Rectal smooth muscle tissue (tissue), 1 donor: ENCODE measurements around the gene PSMD12.
"Not testable (repeated sequence)": the region's sequence is repeated elsewhere in the genome, so short reads cannot be mapped to it uniquely, and the experiment has no call there.

Experiments used
- H3K27ac ChIP-seq: one replicate; pipeline ENCODE4 v1.7.0; 2013; ENCODE audit warnings: low read depth, low read length, inconsistent platforms
- H3K27me3 ChIP-seq: one replicate; pipeline ENCODE4 v1.7.0; 2013; ENCODE audit warnings: low read length; ENCODE audit not compliant: control insufficient read depth, insufficient read depth
- H3K36me3 ChIP-seq: one replicate; pipeline ENCODE4 v1.7.0; 2013; ENCODE audit warnings: low read length; ENCODE audit not compliant: control insufficient read depth, insufficient read depth
- H3K4me1 ChIP-seq: one replicate; pipeline ENCODE4 v1.7.0; 2013; ENCODE audit warnings: low read length; ENCODE audit not compliant: control insufficient read depth, insufficient read depth
- H3K4me3 ChIP-seq: one replicate; pipeline ENCODE4 v1.7.0; 2013; ENCODE audit warnings: low read length
- H3K9ac ChIP-seq: one replicate; pipeline ENCODE4 v1.7.0; 2013; ENCODE audit warnings: low read length

The PSMD12 gene

DNA sequence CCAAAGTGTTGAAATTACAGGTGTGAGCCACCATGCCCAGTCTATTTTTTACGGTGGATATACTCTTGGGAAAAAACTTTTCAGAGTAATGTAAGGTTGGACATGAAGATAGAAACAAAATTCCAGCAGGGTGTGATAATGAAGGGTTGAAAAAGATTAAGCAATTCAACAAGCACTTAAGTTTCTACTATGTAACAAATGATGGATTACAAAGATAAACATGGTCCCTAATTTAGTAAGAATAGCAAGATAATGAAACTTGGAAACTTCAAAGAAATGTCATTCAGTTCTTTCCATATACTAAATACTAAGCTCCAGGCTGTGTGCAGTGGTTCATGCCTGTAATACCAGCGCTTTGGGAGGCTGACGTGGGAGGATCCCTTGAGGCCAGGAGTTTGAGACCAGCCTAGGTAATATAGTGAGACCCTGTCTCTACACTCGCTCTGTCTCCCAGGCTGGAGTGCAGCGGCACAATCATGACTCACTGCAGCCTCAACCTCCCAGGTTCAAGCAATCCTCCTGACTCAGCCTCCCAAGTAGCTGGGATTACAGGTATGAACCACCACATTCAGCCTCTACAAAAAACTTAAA is 31.0 kb downstream of the PSMD12 start:
- Histone ChIP-seq H3K4me1 (no peaks in the 10 kb centered on the region), H3K27me3 (no peaks in the 10 kb centered on the region), H3K27ac (no peak overlapping the region), H3K4me3 (no peak overlapping the region), H3K9ac (no peak overlapping the region), H3K36me3 (no peaks in the 10 kb centered on the region)

DNA sequence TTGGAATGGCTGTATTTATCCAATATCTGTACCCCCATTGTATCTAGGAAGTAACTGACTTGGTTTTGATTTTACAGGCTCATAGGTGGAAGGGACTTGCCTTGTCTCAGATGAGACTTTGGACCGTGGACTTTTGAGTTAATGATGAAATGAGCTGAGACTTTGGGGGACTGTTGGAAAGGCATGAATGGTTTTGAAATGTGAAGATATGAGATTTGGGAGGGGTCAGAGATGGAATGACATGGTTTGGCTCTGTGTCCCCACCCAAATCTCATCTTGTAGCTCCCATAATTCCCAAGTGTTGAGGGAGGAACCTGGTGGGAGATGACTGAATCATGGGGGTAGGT is 34.2 kb downstream of the PSMD12 start:
- not testable (repeated sequence) for H3K4me1 ChIP-seq, H3K4me3 ChIP-seq, H3K36me3 ChIP-seq, H3K27ac ChIP-seq, H3K27me3 ChIP-seq, H3K9ac ChIP-seq

DNA sequence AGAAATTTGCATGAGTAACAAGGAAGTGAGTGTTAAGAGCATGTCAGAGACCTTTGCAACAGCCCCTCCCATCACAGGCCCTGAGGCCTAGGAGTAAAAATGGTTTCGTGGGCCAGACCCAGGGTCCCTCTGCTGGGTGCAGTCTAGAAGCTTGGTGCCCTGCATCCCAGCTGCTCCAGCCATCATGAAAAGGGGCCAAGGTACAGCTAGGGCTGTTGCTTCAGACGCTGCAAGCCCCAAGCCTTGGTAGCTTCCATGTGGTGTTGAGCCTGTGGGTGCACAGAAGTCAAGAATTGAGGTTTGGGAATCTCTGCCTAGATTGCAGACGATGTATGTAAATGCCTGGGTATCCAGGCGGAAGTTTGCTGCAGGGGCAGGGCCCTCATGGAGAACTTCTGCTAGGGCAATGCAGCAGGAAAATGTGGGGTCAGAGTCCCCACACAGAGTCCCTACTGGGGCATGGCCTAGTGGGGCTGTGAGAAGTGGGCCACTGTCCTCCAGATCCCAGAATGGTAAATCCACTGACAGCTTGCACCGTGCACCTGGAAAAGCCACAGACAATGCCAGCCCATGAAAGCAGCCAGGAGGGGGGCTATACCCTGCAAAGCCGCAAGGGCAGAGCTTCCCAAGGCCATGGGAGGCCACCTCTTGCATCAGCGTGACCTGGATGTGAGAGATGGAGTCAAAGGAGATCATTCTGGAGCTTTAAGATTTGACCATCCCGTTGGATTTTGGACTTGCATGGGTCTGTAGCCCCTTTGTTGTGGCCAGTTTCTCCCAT is 34.8 kb downstream of the PSMD12 start:
- not testable (repeated sequence) for H3K4me3 ChIP-seq, H3K36me3 ChIP-seq, H3K27ac ChIP-seq, H3K4me1 ChIP-seq, H3K9ac ChIP-seq, H3K27me3 ChIP-seq

DNA sequence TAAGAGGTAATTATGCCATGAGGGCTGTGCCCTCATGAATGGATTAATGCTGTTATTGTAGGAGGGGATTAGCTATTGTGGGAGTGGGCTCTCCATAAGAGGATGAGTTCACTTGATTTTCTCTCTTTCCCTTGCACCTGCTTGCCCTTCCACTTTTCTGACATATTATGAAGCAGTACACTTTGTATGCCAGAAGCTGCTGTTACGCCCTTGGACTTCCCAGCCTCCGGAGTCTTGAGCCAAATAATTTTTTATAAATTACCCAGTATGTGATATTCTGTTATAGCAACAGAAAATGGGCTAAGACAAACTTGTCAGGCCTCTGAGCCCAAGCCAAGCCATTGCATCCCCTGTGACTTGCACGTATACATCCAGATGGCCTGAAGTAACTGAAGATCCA is 38.4 kb downstream of the PSMD12 start:
- H3K4me1 ChIP-seq: no peaks in the 10 kb centered on the region
- no peaks in the 10 kb centered on the region for H3K36me3 ChIP-seq
- H3K9ac ChIP-seq: no peak overlapping the region
- no peak overlapping the region for H3K4me3 ChIP-seq
- H3K27me3 ChIP-seq: no peaks in the 10 kb centered on the region
- H3K27ac ChIP-seq: no peak overlapping the region

DNA sequence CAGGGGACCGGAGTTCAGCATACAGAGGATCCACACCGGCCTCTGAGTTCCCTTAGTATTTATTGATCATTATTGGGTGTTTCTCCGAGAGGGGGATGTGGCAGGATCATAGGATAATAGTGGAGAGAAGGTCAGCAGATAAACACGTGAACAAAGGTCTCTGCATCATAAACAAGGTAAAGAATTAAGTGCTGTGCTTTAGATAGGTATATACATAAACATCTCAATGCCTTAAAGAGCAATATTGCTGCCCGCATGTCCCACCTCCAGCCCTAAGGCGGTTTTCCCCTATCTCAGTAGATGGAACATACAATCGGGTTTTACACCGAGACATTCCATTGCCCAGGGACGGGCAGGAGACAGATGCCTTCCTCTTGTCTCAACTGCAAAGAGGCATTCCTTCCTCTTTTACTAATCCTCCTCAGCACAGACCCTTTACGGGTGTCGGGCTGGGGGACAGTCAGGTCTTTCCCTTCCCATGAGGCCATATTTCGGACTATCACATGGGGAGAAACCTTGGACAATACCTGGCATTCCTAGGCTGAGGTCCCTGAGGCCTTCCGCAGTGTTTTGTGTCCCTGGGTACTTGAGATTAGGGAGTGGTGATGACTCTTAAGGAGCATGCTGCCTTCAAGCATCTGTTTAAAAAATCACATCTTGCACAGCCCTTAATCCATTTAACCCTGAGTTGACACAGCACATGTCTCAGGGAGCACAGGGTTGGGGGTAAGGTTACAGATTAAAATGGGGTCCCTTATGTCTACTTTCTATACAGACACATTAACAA is 39.2 kb downstream of the PSMD12 start:
- H3K4me1 ChIP-seq, H3K27me3 ChIP-seq, H3K36me3 ChIP-seq, H3K4me3 ChIP-seq, H3K9ac ChIP-seq, H3K27ac ChIP-seq: not testable (repeated sequence)

DNA sequence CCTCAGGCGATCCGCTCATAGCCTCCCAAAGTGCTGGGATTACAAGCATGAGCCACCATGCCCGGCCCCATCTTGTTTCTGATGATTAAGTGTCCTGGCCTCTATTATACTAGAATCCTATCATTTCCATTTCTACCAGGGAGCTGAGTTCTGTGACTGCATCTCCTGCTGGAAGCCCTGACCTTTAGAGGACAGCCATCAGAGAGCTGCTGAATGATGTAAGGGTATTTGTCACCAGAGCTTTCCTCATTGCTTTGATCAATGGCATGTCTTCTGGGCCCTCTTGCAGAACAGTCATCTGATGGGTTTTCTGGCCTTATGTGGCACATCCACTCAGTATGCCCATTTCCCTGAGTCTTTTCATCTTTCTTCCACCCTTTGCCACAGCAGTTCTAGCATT is 39.9 kb downstream of the PSMD12 start:
- Histone ChIP-seq H3K27ac (no peak overlapping the region), H3K4me1 (no peaks in the 10 kb centered on the region), H3K36me3 (no peaks in the 10 kb centered on the region), H3K9ac (no peak overlapping the region), H3K4me3 (no peak overlapping the region), H3K27me3 (no peaks in the 10 kb centered on the region)

DNA sequence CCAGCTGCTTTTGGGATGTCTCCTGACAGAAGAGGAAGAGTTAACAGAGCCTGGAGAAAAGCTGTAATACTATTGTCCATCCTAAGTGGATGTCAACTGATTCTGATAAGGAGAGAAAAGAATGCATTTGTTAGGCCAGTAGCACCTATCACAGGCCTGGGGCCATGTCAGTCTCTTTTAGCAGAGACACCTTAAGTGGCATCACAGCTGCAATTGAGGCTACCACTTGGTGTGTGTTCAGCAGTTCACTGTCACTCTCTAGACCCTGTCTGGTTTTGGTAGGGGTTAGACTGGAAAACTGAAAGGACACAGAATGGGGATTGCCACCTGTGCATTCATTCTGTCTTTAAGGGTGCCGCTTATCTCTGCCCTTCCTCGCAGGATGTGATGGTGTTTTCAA is 42.0 kb downstream of the PSMD12 start:
- Histone ChIP-seq H3K4me1 (no peaks in the 10 kb centered on the region), H3K27me3 (no peaks in the 10 kb centered on the region), H3K36me3 (no peaks in the 10 kb centered on the region), H3K9ac (no peak overlapping the region), H3K4me3 (no peak overlapping the region), H3K27ac (no peak overlapping the region)

DNA sequence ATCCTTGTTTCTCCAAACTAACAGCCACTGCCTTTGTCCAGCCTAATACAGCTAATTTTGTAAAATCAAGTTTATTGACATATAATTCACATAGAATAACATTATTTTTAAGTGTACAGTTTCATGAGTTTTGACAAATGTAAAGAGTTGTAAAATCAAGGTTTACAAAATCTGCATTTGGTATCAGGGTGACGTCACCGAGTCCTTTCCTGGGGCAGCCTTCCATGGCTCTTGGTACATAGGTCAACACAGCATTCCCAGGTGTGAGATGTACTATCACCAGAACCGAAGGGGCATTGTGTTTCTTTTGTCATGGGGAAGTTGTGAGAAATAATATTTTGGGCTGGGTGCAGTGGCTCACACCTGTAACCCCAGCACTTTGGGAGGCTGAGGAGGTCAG is 42.9 kb downstream of the PSMD12 start:
- Histone ChIP-seq H3K9ac (no peak overlapping the region), H3K27me3 (no peaks in the 10 kb centered on the region), H3K36me3 (no peaks in the 10 kb centered on the region), H3K4me1 (no peaks in the 10 kb centered on the region), H3K4me3 (no peak overlapping the region), H3K27ac (no peak overlapping the region)

DNA sequence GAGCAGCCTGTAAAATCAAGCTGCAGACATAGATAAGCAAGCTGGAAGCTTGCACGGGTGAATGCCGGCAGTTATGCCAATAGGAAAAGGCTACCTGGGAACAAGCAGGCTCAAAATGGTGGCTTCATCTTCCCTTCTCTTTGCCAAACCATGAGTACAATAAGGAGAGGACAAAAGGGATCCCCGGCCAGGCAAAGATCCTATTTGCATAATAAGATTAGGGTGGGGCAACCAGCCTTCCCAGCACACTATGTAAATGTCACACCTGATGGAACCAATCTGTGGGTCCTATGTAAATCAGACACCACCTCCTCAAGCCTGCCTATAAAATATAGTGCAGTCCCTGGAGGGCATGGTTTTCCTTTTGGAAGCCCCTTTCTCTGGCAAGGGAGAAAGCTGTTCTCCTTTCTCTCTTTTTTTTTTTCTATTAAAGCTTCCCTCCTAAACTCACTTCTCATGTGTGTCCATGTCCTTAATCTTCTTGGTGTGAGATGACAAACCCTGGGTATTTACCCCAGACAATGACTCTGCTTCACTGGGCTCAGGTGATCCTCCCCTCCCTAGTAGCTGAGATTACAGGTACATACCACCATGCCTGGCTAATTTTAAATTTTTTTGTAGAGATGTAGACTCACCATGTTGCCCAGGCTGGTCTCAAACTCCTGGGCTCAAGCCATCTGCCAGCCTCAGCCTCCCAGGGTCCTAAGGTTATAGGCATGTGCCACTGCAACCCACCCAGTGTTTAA is 44.2 kb downstream of the PSMD12 start:
- Histone ChIP-seq H3K4me1 (no peaks in the 10 kb centered on the region), H3K36me3 (no peaks in the 10 kb centered on the region), H3K27ac (no peak overlapping the region), H3K27me3 (no peaks in the 10 kb centered on the region), H3K4me3 (no peak overlapping the region), H3K9ac (no peak overlapping the region)

DNA sequence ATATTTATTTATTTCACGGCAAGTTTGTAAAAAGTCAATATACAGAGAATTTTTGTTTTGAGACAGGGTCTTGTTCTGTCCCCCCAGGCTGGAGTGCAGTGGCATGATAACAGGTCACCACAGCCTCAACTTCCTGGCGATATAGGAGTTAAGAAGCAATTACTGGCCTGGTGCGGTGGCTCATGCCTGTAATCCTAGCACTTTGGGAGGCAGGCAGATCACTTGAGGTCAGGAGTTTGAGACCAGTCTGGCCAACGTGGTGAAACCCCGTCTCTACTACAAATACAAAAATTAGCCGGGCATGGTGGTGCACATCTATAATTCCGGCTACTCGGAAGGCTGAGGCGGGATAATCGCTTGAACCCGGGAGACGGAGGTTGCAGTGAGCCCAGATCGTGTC is 44.9 kb downstream of the PSMD12 start:
- H3K9ac ChIP-seq, H3K27ac ChIP-seq, H3K27me3 ChIP-seq, H3K4me1 ChIP-seq, H3K4me3 ChIP-seq, H3K36me3 ChIP-seq: not testable (repeated sequence)

DNA sequence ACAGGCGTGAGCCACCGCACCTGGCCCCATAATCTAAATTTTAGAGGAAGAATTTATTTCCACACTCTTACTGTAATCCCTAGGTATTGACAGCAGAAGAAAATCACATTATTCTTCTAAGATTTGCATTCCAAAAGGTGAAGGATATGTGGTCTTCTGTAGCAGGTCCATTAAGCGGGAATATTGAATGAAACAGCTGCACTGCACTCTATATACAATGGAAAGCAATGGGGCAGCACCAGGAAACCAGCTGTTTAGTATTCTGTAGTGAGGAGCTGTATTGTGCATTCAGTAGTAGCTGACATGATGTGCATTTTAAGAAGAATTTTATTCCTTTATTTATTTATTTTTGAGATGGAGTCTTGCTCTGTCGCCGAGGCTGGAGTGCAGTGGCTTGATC is 49.6 kb downstream of the PSMD12 start:
- H3K4me1 ChIP-seq: no peaks in the 10 kb centered on the region
- no peak overlapping the region for H3K27ac ChIP-seq
- no peaks in the 10 kb centered on the region for H3K36me3 ChIP-seq
- H3K4me3 ChIP-seq: no peak overlapping the region
- no peaks in the 10 kb centered on the region for H3K27me3 ChIP-seq
- no peak overlapping the region for H3K9ac ChIP-seq

DNA sequence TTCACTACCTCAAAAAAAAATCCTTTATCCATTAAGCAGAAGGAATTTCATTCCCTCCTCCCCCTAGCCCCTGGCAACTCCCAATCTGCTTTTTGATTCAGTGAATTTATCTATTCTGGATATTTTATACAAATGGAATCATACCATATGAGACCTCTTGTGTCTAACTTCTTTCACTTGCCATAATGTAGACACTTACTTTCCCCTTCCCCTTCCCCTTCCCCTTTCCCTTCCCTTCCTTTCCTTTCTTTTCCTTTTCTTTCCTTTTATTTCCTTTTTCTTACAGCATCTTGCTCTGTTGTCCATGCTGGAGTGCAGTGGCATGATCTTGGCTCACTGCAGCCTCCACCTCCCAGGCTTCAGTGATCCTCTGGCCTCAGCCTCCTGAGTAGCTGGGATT is 50.5 kb downstream of the PSMD12 start:
- no peaks in the 10 kb centered on the region for H3K36me3 ChIP-seq
- no peak overlapping the region for H3K9ac ChIP-seq
- H3K27ac ChIP-seq: no peak overlapping the region
- H3K27me3 ChIP-seq: no peaks in the 10 kb centered on the region
- H3K4me3 ChIP-seq: no peak overlapping the region
- no peaks in the 10 kb centered on the region for H3K4me1 ChIP-seq
